Stimulated activated naive B cell treated with anti-CD40 and anti-IgM and Interleukin-4, amounts not matched to agents 10 μg/mL and 1 μg/mL and 100 μg/mL, for 72 hours (primary cell): ENCODE measurements around the gene WDR55.
A peak's percentile ranks its signal among the peaks of the same experiment; 100 is the strongest.
"Not testable (repeated sequence)": the region's sequence is repeated elsewhere in the genome, so short reads cannot be mapped to it uniquely, and the experiment has no call there.

ENCODE experiments used
- ATAC-seq, 2 donors: fragments of 150-1000 bp; cut with Tn5 transposase; replicated peaks; 2 replicates each; pipeline ENCODE4 v1.10.0; 2021; ENCODE audit warnings: moderate library complexity in 1 of 2
- DNase-seq: peaks from one replicate; pipeline ENCODE4 v3.0.0; 2021
- H3K27ac Mint-ChIP-seq: one replicate; pipeline ENCODE4 v1.8.0; 2022; ENCODE audit warnings: mild to moderate bottlenecking, mixed read lengths
- H3K27me3 Mint-ChIP-seq, 2 donors: one replicate each; pipeline ENCODE4 v1.8.0; 2022; ENCODE audit warnings: mixed read lengths in 2 of 2
- H3K36me3 Mint-ChIP-seq, 2 donors: one replicate each; pipeline ENCODE4 v1.8.0; 2022; ENCODE audit warnings: mixed read lengths in 2 of 2, mild to moderate bottlenecking in 1 of 2
- H3K4me1 Mint-ChIP-seq, 2 donors: one replicate each; pipeline ENCODE4 v1.8.0; 2022; ENCODE audit warnings: mixed read lengths in 2 of 2, mild to moderate bottlenecking in 1 of 2
- H3K4me3 Mint-ChIP-seq, 2 donors: one replicate each; pipeline ENCODE4 v1.8.0; 2022; ENCODE audit warnings: mild to moderate bottlenecking in 2 of 2, mixed read lengths in 2 of 2, moderate library complexity in 1 of 2
- H3K9me3 Mint-ChIP-seq, 2 donors: one replicate each; pipeline ENCODE4 v1.8.0; 2022; ENCODE audit warnings: mixed read lengths in 2 of 2, mild to moderate bottlenecking in 1 of 2

The WDR55 gene

GRCh38 chr5:140673187-140673976, 8.7 kb downstream of the WDR55 start, which contains the start of gene DND1:
Gene DND1, minus strand, starts transcription at chr5:140673576. Its CDS starts 34 bp downstream, at chr5:140673542.
- Mint-ChIP-seq H3K4me3 (no peak within 1 kb of the TSS), H3K27me3 (no peaks in the 10 kb centered on the region), H3K9me3 (no peaks in the 10 kb centered on the region), H3K4me1 (peaks cover 6 to 9% of the 10 kb centered on the region in 2 donors), H3K27ac (peak within 1 kb of the TSS; percentile 56), H3K36me3 (peaks cover 49 to 76% of the 10 kb centered on the region in 2 donors)
- DNase-seq: no peak
- no peak for ATAC-seq

GRCh38 chr5:140674211-140674610, 9.5 kb downstream of the WDR55 start:
- no peaks in the 10 kb centered on the region for H3K27me3 Mint-ChIP-seq
- peak overlapping the region; percentile 56 for H3K27ac Mint-ChIP-seq

DNA sequence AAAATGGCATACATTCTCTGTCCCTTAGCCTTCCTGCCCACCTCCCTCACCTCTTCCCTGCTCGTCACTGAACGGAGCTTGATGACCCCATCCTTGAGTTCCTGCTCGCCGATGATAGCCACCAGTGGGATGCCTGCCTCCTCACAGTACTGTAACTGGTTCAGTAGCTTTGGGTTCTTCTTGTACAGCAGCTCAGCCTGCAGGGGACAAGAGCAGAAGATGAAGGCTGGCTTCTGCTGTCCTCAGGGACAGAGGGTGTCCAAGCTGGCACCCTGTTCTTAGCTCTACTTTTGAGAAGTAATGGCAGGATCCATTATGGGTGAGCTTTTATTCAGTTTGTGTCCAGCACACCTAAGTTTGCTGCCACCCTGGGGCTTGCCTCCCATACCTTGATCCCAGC, 9.9 kb downstream of the WDR55 start:
- peaks cover 41 to 76% of the 10 kb centered on the region in 2 donors for H3K36me3 Mint-ChIP-seq

More at GRCh38 chr5:140674211-140674610, 9.5 kb downstream of the WDR55 start:
- DNase-seq (no peak), ATAC-seq (no peak)
- H3K4me1 Mint-ChIP-seq: peaks cover 6 to 7% of the 10 kb centered on the region in 2 donors
- no peak overlapping the region for H3K4me3 Mint-ChIP-seq
- no peaks in the 10 kb centered on the region for H3K9me3 Mint-ChIP-seq
- H3K36me3 Mint-ChIP-seq: peaks cover 43 to 75% of the 10 kb centered on the region in 2 donors

DNA sequence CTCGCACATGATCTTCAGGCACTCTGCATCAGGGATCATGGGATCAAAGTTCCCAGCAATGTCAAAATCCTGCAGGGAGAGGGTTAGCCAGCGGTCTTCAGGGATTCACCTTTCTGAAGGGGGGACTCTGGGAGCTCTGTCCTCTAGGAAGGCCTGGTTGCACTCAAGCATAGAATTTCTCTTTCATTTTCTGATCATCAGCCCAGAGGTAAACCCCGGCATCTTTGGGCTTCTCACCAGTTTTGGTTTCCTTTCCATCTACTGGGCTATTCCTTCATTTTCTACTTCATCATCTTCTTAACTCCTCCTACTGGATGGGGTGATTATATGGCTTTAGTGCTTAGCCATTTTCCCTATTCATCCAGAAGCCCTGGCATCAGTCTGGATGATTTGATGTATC, 13.2 kb downstream of the WDR55 start:
- Mint-ChIP-seq H3K27me3 (no peaks in the 10 kb centered on the region), H3K27ac (no peak overlapping the region), H3K4me3 (no peak overlapping the region), H3K36me3 (peaks cover 40 to 76% of the 10 kb centered on the region in 2 donors), H3K4me1 (peaks cover 6 to 7% of the 10 kb centered on the region in 2 donors), H3K9me3 (no peaks in the 10 kb centered on the region)
- no peak for ATAC-seq
- no peak for DNase-seq

More for the DNA sequence above, 9.9 kb downstream of the WDR55 start:
- DNase-seq: no peak
- ATAC-seq: no peak
- no peaks in the 10 kb centered on the region for H3K27me3 Mint-ChIP-seq
- H3K4me1 Mint-ChIP-seq: peaks cover 6 to 7% of the 10 kb centered on the region in 2 donors
- no peaks in the 10 kb centered on the region for H3K9me3 Mint-ChIP-seq
- H3K27ac Mint-ChIP-seq: peak overlapping the region; percentile 33
- peak overlapping the region in 1 of 2 donors; percentile 2 for H3K4me3 Mint-ChIP-seq

GRCh38 chr5:140678993-140679392, 14.3 kb downstream of the WDR55 start:
- Mint-ChIP-seq H3K36me3 (peaks cover 38 to 73% of the 10 kb centered on the region in 2 donors), H3K4me3 (no peak overlapping the region), H3K9me3 (no peaks in the 10 kb centered on the region), H3K27ac (peak overlapping the region; percentile 31), H3K27me3 (no peaks in the 10 kb centered on the region), H3K4me1 (peaks cover 6 to 9% of the 10 kb centered on the region in 2 donors)
- DNase-seq (no peak), ATAC-seq (no peak)

DNA sequence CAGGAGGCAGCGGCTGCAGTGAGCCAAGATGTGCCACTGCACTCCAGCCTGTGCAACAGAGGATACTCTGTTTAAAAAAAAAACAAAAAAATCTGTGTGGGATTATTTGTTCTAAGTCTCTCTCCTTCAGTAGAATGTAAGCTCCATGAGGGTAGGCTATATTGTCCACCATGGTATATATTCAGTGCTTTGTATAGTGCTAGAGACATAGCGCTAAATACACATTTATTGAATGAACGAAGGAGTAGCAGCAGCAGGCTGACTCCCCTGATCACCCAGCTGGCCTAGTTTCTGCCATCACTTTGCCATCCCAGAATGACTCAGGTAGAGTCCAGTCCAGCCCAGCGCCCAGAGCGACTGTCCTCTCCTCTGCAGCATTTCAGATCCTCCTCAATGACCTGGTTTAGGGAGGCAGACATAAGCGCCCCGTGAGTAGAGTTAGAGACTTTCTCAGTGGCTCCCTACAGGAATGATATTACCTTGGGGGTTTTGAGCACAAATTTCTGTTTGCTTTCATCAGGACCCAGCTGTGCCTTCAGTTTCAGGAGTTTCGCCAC, 25.8 kb downstream of the WDR55 start:
- H3K27me3 Mint-ChIP-seq: no peaks in the 10 kb centered on the region
- H3K27ac Mint-ChIP-seq: peak overlapping the region; percentile 97
- H3K36me3 Mint-ChIP-seq: peaks cover 10 to 24% of the 10 kb centered on the region in 2 donors
- H3K9me3 Mint-ChIP-seq: no peaks in the 10 kb centered on the region
- ATAC-seq (peak in 1 of 2 donors; percentile 3), DNase-seq (no peak)
- peaks cover 15 to 17% of the 10 kb centered on the region in 2 donors for H3K4me1 Mint-ChIP-seq
- H3K4me3 Mint-ChIP-seq: peak overlapping the region; percentile 94 to 100

- H3K4me1 Mint-ChIP-seq: peaks cover 15 to 17% of the 10 kb centered on the region in 2 donors
- ATAC-seq: peak; percentile 98
- peak within 1 kb of the TSS; percentile 94 to 100 for H3K4me3 Mint-ChIP-seq
- DNase-seq: peak; percentile 87
- H3K36me3 Mint-ChIP-seq: peaks cover 13 to 32% of the 10 kb centered on the region in 2 donors
- no peaks in the 10 kb centered on the region for H3K27me3 Mint-ChIP-seq
- peak within 1 kb of the TSS; percentile 97 for H3K27ac Mint-ChIP-seq
- no peaks in the 10 kb centered on the region for H3K9me3 Mint-ChIP-seq
Observed at GRCh38 chr5:140690941-140691924, 26.5 kb downstream of the WDR55 start, which contains the start of the genes HARS1 and HARS2. Gene HARS1, minus strand, starts transcription at chr5:140691370. Its CDS starts 66 bp downstream, at chr5:140691304. Gene HARS2, plus strand, starts transcription at chr5:140691455. Its CDS starts 194 bp downstream, at chr5:140691649.

- H3K4me3 Mint-ChIP-seq: no peak overlapping the region
- peaks cover 34 to 60% of the 10 kb centered on the region in 2 donors for H3K36me3 Mint-ChIP-seq
- DNase-seq (no peak), ATAC-seq (no peak)
- H3K27ac Mint-ChIP-seq: peak overlapping the region; percentile 37
- peaks cover 17 to 18% of the 10 kb centered on the region in 2 donors for H3K4me1 Mint-ChIP-seq
- H3K9me3 Mint-ChIP-seq: no peaks in the 10 kb centered on the region
- no peaks in the 10 kb centered on the region for H3K27me3 Mint-ChIP-seq
Observed at GRCh38 chr5:140694276-140694675, 29.6 kb downstream of the WDR55 start.

DNA sequence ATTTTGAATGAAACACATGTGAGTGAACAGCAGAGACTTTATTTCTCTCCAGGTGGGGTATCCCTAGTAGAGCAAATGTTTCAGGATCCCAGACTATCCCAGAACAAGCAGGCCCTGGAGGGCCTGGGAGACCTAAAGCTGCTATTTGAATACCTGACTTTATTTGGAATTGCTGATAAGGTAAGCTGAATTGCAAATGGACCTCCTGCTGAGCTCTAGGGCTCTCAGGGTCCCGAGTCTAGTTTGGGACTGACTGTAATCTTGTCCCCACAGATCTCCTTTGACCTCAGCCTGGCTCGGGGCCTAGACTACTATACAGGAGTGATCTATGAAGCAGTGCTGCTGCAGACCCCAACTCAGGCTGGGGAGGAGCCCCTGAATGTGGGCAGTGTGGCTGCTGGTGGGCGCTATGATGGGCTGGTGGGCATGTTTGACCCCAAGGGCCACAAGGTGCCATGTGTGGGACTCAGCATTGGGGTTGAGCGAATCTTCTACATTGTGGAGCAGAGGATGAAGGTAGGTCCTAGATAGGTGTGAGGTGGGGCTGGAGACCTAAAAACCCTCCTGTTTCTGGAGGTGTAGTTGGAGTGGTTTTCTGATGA, 32.3 kb downstream of the WDR55 start:
- H3K9me3 Mint-ChIP-seq: no peaks in the 10 kb centered on the region
- H3K4me3 Mint-ChIP-seq: no peak overlapping the region
- no peaks in the 10 kb centered on the region for H3K27me3 Mint-ChIP-seq
- H3K36me3 Mint-ChIP-seq: peaks cover 47 to 67% of the 10 kb centered on the region in 2 donors
- H3K27ac Mint-ChIP-seq: no peak overlapping the region
- ATAC-seq (no peak), DNase-seq (no peak)
- H3K4me1 Mint-ChIP-seq: peaks cover 17 to 28% of the 10 kb centered on the region in 2 donors

- DNase-seq (peak; percentile 91), ATAC-seq (peak; percentile 98 to 99)
- peak within 1 kb of the TSS; percentile 96 to 100 for H3K4me3 Mint-ChIP-seq
- peak within 1 kb of the TSS; percentile 94 for H3K27ac Mint-ChIP-seq
- H3K27me3 Mint-ChIP-seq: no peaks in the 10 kb centered on the region
- H3K4me1 Mint-ChIP-seq: peaks cover 15 to 23% of the 10 kb centered on the region in 2 donors
- no peaks in the 10 kb centered on the region for H3K9me3 Mint-ChIP-seq
- peaks cover 60 to 78% of the 10 kb centered on the region in 2 donors for H3K36me3 Mint-ChIP-seq
Observed at GRCh38 chr5:140700177-140701144, 35.8 kb downstream of the WDR55 start, which contains the start of gene ZMAT2. Gene ZMAT2, plus strand, starts transcription at chr5:140700447. Its CDS starts 14 bp downstream, at chr5:140700461.

GRCh38 chr5:140707812-140708211, 43.1 kb downstream of the WDR55 start:
- Mint-ChIP-seq H3K4me3 (no peak overlapping the region), H3K9me3 (no peaks in the 10 kb centered on the region), H3K27ac (no peak overlapping the region), H3K4me1 (peaks cover 10 to 24% of the 10 kb centered on the region in 2 donors), H3K36me3 (peaks cover 29 to 42% of the 10 kb centered on the region in 2 donors), H3K27me3 (peaks cover 5% of the 10 kb centered on the region in 2 donors)
- DNase-seq (no peak), ATAC-seq (no peak)

- ATAC-seq, H3K4me3 Mint-ChIP-seq, H3K27me3 Mint-ChIP-seq, DNase-seq, H3K27ac Mint-ChIP-seq, H3K9me3 Mint-ChIP-seq: not testable (repeated sequence)
- Mint-ChIP-seq H3K36me3 (peaks cover 24 to 35% of the 10 kb centered on the region in 2 donors), H3K4me1 (peaks cover 10 to 24% of the 10 kb centered on the region in 2 donors)
Observed at GRCh38 chr5:140708787-140709186, 44.1 kb downstream of the WDR55 start.
